GM21526 (cell line): Measurements from ENCODE around the gene DENND2C.

ENCODE experiments used
- ATAC-seq: cut with Tn5 transposase; IDR thresholded peaks from one replicate; pipeline ENCODE4 v1.9.1; 2021; ENCODE audit warnings: moderate library complexity; ENCODE audit not compliant: unreplicated experiment, low FRiP score

DENND2C gene

DNA sequence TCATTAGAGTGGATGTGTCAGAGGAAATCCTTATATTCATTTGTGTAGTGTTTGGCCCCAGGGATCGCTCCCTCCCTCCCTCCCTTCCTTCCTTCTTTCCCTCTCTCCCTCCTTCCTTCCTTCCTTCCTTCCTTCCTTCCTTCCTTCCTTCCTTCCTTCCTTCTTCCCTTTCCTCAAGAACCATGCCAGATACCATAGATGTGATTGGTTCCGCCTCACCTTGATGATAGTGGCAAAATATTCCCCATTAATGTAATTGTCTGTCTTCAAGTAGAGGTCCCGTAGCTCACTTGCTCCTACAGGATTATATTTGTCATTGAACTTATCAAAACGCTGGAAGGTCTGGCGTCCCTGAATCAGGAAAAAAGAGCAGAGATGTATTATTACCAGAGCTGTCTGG, 7.8 kb upstream of the DENND2C start:
- no peak for ATAC-seq

DNA sequence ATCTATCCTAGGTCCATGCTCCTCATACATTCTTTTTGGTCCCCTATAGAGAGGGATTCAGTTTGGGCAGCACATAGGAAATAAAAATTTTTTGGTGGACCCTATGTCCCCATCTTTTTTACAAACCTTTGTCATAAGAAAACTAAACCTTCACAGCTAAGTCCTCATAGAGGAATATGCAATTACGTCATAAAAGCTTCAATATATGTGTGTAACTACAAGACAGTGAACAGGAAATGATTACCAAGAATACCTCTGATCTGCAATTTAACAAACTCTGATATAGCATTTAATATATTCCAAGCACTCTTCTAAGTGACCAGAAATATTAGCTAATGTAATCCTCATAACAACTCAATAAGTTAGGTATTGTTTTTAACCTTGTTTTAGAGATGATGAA, 6.3 kb upstream of the DENND2C start:
- no peak for ATAC-seq

DNA sequence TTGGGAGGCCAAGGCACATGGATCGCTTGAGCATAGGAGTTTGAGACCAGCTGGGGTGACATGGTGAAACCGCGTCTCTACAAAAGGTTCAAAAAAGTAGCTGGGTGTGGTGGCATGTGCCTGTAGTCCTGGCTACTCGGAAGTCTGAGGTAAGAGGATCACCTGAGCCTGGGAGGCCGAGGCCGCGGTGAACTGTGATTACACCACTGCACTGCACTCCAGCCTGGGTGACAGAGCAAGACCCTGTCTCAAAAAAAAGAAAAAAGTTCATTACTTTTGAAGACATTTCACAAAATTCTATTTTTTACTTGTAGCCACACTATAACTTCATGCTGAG, 2.1 kb upstream of the DENND2C start:
- ATAC-seq, result no peak

DNA sequence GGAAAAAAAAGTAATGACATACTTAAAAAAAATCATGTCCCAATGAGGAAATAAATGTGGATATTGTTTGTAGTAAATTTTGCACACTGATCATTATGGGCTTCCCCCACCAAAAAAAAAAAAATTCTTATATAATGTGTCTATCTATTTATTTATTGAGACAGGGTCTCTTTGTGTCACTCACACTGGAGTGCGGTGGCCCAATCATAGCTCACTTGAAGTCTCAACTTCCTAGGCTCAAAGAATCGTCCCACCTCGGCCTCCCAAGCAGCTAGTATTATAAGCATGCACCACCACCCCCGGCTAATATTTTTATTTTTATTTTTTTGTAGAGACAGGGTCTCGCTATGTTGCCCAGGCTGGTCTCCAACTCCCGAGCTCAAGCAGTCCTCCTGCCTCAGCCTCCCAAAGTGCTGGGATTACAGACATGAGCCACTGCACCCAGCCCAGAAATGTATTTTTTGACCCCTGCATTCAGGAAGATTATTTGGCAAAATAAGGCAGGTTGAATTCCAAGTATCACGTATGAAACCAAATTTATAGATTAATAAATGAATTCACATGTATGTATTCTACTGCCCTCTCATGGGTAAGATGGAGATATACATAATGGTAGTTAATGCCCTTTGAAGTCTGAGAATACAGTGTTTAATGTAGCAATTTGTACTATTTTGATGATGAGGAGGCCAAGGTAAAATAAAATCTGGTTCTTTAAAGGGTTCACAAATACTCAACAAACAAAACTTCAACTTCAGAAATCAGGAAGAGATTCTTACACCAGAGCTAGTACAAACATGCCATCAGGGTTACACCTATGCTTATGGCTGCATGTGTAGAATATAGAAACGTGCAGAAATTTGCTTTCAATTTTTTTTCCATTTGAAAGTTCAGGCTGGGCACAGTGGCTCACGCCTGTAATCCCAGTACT, 1.4 kb upstream of the DENND2C start:
- no peak for ATAC-seq

DNA sequence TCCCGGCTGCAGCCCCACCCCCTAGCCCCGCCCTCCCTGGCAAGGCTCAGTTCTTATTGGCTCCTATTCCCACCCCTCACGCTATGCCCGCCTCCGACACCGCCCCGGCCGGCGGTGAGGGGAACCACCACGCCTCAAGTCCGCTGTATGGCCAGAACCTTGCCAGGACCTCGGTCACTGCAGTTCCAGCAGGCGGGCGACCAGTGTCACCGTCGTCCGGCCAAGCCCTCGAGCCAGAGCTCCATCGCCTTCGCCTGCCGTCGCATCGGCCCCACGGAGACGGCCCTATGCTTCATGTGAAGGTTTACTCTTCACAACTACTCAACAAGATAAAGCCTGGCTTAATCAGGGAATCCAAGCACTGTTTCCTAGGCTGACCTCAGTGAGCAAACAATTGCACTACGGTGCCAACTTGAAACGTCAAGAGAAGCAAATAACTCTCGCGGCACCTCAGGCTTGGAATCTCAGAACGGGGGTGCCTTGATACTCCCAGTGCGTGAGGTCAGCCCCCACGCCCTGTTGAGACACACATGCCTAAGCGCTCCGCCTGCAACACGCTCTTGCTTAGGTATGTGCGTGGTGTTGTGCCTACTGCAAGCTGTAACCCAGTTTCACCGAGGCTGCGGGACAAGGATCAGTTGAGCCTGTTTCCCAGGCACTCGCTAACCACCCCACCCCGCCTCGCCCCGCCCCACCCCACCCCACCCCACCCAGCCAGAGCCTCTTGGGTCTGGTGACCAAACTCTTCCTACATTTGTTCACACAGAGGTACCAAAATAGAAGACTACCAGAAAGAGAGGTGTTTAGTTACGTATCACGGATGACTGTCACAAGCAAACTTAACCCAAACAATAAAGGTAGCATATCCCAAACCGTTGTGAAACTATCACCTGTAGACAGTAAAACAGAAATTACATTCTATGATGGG, 498 bp upstream of the DENND2C start:
- peak; percentile 97 for ATAC-seq

DNA sequence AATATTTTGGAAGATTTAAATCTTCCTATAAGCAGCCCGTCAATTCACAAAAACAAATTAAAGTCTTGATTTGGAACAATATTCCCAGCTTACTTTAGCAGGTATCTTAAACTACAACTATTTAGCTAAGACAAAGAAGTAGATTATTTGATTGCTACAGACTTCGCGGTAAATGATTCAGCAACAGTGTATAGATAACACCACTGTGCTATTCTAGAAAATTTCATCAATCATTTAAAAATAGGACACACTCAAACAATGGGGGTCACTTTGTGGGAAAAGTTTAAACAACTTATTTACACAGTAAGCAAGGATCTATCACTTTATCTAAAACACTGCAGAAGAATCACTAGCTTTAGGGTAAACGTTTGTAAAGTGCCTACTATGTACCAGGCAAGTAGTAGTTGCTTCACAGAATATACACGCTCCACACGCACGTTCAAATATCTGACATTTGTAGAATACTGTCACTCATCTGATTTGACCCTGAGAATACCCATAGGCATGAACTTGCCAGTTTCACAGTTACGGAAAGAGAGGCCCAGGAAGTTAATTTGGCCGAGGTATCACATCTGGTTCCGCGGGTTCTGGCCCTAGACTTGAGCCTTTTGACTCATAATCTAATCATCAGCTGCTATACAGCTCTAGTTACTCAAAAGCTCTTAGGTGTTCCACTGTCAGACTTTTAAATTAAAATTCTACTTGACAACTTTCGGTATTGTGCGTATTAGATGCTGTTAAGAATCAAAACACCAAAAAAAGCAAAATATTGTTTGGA, 876 bp downstream of the DENND2C start:
- ATAC-seq, result no peak

DNA sequence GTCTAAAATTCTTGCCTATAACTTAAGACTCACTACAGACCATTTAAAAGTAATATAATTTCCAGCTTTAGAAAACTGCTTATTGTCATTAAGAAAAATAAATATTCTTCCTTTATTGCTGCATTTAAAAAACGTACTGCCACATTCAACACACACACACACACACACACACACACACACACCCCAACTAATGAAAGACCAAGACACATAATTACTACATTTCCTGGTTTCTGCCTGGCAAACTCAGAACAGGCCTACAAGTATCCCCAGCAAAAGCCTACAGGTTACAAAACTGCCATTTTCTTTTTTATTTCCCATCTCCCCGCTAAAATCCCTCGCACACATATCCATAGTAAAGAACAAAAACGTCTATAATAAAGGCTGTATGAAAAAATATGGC, 1.5 kb downstream of the DENND2C start:
- ATAC-seq, result no peak

DNA sequence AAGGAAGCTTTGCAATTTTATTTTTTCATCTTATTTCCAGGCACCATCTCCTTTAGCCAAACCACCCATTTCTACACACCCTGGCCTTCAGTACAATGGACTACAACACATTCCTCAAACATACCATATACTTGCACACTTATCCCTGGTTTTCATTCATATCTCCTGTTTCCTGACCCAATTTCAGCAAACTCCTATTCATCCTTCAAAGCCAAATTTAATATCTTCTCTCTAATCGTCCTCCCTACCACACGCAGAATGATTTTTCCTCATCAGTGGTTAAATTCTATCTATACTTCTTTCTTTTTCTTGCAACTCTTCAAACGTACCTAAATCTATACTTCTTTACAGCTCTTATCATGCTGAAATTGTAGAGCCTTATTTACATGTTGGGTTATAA, 2.9 kb downstream of the DENND2C start:
- ATAC-seq, result no peak

DNA sequence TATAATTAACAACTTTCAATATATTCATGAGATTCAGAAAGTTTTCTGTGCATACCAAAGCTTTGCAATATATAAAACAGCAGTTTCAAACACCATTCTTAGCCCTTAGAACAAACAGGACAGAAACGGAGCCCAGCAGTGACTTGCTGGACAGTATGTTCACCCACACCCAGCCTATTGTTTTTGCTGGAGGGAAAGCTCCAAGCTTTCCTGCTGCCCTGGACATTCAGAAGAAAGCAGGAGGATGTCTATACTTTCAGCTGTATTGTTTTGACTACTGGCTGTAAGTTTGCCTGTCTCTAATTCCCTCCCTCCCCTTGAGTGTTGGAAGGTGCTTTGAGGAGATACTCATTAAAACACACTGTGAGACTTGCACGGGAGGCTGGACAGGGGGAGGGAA, 9.6 kb downstream of the DENND2C start:
- no peak for ATAC-seq

DNA sequence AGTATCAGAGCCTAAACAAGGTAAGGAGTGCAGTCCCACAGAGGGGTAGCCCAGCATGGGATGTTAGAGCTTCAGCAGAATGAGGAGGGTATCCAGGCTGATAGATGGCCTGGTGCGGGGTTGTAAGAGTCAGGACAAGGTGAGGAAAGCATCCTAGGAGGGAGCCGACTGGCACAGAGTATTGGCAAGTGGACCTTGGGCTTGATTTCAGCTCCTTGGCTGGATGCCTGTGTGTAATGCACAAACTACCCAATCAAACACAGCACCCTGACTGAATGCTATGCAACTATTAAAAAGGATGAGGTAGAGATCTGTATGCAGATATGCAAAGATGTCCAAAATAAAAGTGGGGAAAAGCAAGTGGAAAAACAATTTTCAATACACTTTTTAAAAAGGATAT, 18.0 kb downstream of the DENND2C start:
- ATAC-seq, result no peak

DNA sequence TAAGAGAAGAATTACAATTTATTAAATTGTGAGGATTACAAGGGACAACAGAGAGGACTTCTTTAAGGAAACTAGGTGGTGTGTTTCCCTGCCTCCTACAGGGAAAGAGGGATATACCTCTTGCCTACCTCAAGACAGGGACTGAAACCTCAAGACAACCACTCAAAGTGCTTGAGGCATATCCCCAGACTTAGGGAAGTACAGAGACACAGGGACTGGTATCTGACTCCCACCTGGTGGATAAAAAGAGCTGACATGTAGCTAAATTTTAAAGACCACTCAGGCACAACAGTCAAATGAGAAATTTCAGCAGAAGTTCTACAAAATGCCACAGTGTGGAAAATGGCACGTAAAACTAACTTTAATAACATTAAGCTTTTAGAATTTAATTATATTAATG, 21.3 kb downstream of the DENND2C start:
- ATAC-seq, result no peak

DNA sequence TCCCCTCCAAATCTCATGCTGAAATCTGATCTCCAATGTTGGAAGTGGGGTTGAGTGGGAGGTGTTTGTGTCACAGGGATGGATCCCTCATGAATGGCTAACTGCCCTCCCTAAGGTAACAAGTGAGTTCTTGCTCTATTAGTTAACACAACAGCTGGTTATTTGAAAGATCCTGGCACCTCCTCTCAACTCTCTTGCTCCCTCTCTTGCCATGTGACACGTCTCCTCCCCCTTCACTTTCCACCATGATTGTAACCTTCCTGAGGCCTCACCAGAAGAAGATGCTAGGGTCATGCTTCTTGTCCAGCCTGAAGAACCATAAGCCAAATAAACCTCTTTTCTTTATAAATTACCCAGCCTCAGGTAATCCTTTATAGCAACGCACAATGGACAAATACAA, 28.5 kb downstream of the DENND2C start:
- no peak for ATAC-seq

DNA sequence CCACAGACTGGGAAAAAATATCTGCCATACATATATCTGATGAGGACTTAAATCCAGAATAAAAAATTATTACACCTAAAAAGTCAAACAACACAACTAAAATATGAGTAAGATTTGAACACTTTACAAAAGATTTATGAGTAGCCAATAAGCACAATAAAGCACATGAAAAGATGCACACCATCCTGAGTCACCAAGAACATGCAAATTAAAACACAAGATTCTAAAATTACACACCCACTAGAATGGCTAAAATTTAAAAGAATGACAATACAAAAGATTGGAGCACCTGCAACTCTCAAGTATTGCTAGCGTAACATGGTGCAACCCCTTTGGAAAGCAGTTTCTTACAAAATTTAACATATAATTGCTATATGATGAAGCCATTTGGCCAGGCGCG, 30.9 kb downstream of the DENND2C start:
- ATAC-seq, result no peak

DNA sequence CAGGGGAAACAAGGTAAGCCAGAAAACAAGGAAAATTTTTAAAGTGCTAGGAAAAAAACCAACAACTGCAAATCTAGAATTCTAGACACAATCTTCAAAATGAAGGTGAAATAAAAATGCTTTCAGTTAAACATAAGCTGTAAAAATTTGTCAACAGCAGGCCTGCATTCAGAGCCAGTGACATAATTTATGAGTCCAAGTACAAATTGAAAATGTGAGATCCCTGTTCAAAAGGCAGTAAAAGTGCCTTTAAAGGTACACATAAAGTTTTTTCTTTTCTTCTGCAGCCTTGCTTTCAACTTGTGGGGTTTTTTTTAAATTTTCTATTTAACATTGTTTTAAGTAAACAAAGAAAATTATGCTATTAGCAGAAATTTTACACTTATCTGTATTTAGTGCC, 37.4 kb downstream of the DENND2C start:
- ATAC-seq, result no peak

DNA sequence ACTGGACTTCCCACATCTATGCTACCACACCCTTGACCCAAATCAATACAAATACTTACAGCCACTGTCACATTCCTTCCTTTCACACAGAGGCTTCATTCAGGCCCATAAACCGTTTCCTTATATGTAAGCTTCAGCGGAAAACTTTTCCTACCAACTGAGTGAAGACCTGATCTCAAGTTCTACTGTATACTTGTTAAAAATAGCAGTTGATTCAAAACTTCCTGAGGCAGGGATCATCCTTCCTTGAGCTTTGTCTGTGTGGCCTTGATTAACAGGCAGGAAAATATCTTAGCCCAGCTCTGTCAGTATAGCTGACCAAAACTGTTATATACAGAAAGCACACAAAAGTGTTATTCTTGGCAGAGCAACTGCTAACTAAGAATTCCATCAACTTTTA, 42.7 kb downstream of the DENND2C start:
- ATAC-seq, result no peak

DNA sequence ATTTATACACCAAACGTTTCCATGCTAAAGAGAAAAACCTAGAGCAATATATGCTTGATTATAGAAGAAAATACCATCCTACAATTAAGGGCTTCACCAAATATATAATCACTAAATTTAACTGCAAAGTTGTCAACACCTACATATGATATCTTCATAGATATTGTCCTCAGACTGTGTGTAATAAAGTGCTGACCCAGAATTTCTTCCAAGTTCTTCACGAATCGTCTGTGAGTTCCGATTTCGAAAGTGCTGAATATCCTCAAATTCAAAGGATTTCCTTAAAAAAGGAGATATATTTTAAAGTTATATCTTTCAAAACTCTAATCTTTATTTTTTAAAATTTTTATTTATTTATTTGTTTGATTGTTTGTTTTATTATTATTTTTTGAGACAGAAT, 46.5 kb downstream of the DENND2C start:
- ATAC-seq, result no peak

DNA sequence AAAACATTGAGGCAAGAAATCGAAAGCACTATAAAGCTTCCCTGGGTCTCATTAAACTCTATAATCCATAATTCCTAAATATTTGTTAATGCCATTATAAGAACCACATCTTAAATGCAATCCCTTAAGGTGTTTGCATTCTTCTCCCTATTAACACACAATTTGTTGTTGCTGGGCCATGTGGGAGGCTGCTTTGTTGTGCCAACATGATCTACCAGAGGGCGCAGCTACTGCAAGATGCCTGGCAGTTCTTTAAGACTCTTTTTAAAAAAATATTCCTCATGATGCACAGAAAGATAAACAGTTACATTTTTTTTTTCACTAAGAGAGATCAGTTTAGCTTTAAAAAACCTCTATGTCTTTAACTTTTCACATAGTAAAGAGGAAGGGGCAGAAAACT, 49.4 kb downstream of the DENND2C start:
- ATAC-seq, result no peak

DNA sequence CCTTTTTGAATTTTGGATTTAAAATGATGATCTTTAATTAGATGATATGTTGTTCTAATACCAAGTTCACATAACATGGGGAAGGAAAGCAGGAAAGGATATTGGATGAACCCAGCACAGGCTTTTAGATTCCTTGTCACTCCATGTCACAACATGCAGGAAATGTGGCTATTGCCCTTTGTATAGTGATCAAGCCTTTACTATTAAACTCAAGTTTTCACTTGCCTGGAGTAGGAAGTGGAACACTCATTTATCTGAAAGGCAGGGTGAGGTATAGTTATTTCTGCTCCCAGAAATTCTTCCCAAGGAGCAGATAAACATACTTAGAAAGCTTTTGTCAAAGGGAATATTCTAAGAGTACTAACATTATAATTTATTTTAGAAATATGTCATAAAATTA, 51.2 kb downstream of the DENND2C start:
- no peak for ATAC-seq

DNA sequence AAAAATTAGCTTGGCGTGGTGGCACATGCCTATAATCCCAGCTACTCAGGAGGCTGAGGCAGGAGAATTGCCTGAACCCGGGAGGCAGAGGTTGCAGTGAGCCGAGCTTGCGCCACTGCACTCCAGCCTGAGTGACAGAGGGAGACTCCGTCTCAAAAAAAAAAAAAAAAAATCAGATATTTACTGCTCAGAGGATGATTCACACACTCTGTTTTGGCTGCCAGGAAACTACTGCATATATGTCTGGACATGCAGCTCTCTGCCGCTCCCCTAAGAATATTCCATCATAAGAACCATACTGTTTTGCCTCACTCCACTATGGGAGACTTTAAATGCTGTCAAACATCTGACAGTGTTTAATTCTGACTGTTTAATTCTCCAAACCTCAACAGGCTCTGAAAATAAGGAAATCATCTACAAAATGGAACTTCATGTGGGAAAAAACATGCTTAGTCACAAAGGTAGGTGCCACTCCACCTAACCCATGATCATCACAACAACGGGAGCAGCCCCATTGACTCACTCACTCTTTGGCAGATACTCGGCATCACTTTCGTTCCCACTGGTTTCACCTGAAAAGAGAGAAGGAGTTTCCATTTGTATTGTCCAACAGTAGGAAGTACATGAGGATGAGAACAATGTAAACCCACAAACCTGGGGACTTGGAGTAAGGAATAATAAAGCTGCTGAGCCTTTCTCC, 59.2 kb downstream of the DENND2C start:
- ATAC-seq, result no peak

DNA sequence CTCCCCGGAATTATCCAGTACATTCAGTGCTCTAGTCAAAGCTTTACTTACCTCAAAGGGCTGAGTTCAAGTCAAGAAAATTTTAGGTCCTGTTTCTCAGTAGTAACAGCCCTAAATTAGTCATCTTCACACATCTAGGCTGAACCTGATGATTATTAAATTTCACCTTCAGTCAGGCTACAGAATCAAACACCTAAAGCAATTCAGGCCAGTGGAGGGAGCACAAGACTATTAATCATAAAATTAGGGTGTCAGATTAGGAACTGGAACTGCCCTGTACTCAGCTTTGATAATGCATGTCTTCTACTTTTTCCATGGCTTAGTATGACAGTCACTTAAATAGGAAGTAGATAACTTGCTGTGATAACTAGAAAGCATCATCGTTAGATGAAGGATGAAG, 60.0 kb downstream of the DENND2C start:
- no peak for ATAC-seq
